ENCODE measurements around the gene SLC40A1. TPM values are rescaled to one million over a fixed set of nuclear protein-coding genes. Genes with fewer than 3 reads are reported as not detected.

The SLC40A1 gene
- total RNA-seq, 1 donor from 2014 or later = 26.3 TPM

- DNase-seq (ENCODE audit: low read depth) = no peak
Measured at GRCh38 chr2:189569295-189569910, 11.2 kb downstream of the SLC40A1 start.

- DNase-seq (ENCODE audit: low read depth) = no peak
Measured at GRCh38 chr2:189566046-189566445, 14.5 kb downstream of the SLC40A1 start.

- DNase-seq (ENCODE audit: low read depth) = no peak
Measured at GRCh38 chr2:189561371-189562038, 19.1 kb downstream of the SLC40A1 start.

GRCh38 chr2:189560273-189560586 is 20.4 kb downstream of the SLC40A1 start:
- DNase-seq (ENCODE audit: low read depth) = no peak

GRCh38 chr2:189559579-189560272 is 20.9 kb downstream of the SLC40A1 start:
- DNase-seq (ENCODE audit: low read depth) = no peak

- no peak for DNase-seq (ENCODE audit: low read depth)
Measured at GRCh38 chr2:189558516-189559272, 21.9 kb downstream of the SLC40A1 start.

GRCh38 chr2:189557373-189557772 is 23.2 kb downstream of the SLC40A1 start:
- DNase-seq (ENCODE audit: low read depth) = peak; percentile 68

- no peak for DNase-seq (ENCODE audit: low read depth)
Measured at GRCh38 chr2:189556526-189556925, 24.1 kb downstream of the SLC40A1 start.

GRCh38 chr2:189555232-189555631 is 25.4 kb downstream of the SLC40A1 start:
- DNase-seq (ENCODE audit: low read depth) = no peak

GRCh38 chr2:189553504-189554088 is 27.0 kb downstream of the SLC40A1 start:
- DNase-seq (ENCODE audit: low read depth) = peak; percentile 58

GRCh38 chr2:189552991-189553404 is 27.6 kb downstream of the SLC40A1 start:
- no peak for DNase-seq (ENCODE audit: low read depth)

GRCh38 chr2:189552334-189552990 is 28.1 kb downstream of the SLC40A1 start:
- no peak for DNase-seq (ENCODE audit: low read depth)

- DNase-seq (ENCODE audit: low read depth) = no peak
Measured at GRCh38 chr2:189551808-189552207, 28.8 kb downstream of the SLC40A1 start.

- no peak for DNase-seq (ENCODE audit: low read depth)
Measured at GRCh38 chr2:189549449-189549832, 31.1 kb downstream of the SLC40A1 start.

GRCh38 chr2:189548666-189549448 is 31.7 kb downstream of the SLC40A1 start:
- peak; percentile 64 for DNase-seq (ENCODE audit: low read depth)

- no peak for DNase-seq (ENCODE audit: low read depth)
Measured at GRCh38 chr2:189545418-189545817, 35.2 kb downstream of the SLC40A1 start.

- no peak for DNase-seq (ENCODE audit: low read depth)
Measured at GRCh38 chr2:189544318-189545042, 36.1 kb downstream of the SLC40A1 start.

GRCh38 chr2:189543367-189543766 is 37.2 kb downstream of the SLC40A1 start:
- no peak for DNase-seq (ENCODE audit: low read depth)

GRCh38 chr2:189542145-189542882 is 38.3 kb downstream of the SLC40A1 start:
- no peak for DNase-seq (ENCODE audit: low read depth)

All from renal cortical epithelial cell (primary cell).